GM19455 (cell line): Measurements from ENCODE around the gene ANKRD22.

Experiments used
- ATAC-seq: cut with Tn5 transposase; IDR thresholded peaks from one replicate; pipeline ENCODE4 v1.9.1; 2021; ENCODE audit not compliant: unreplicated experiment

Gene ANKRD22

DNA sequence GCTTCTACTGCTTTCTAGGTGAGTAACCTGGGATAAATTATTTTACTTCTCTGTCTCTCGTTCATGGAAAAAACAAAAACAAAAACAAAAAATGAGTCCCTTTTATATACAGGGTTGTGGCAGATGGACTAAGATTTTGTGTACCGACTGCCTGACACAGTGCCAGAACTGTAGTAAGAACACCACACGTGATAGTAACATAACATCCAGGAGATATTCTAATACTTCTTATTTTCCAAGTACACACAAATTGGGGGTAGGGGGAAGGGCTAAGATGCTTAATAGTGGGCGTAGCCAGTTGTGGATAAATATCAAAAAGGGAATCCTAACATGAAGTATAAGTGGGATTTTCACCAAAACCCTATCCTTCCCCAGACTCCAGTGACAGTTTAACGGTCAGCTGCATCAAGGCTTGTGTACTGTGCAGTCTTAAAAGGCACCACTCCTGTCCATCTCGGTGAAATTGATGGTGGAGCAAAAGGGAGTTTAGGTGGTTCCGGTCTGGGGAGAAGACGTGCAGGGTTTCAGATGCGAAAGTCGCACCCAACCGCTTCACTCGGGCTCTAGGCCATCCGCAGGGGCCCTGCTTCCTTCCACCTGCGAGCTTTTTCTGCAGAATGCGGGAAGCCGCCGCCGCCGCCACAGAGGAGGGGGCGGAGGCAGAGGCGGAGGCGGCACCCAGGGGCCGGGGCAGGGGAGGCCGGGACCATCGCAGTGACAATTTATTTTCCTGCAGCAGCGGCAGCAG is 28.1 kb upstream of the ANKRD22 start, which contains the start of gene STAMBPL1:
Gene STAMBPL1, plus strand, starts transcription at position 712 of the 748 bp plus-strand sequence. CDS start 21,464 bp downstream, outside the sequence.
- peak; percentile 55 for ATAC-seq

DNA sequence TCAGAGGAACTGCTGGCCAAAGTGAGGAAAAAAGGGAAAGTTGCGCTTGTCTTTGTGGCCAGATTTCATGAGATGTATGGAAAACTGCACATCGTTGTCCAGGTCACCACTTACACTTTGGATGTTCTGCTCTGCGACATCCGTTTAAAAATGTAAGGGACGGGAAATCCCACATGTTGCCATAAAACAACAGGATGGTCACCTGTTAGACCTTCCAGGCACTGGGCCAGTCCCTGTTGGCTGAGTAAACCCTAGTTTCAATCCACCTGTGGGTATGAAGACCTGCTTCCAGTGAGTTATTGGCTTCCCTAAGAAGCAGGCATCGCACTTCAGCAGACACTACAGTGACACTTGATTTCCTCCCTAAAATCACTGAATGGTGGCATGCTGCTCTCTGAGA is 25.7 kb upstream of the ANKRD22 start:
- no peak for ATAC-seq

DNA sequence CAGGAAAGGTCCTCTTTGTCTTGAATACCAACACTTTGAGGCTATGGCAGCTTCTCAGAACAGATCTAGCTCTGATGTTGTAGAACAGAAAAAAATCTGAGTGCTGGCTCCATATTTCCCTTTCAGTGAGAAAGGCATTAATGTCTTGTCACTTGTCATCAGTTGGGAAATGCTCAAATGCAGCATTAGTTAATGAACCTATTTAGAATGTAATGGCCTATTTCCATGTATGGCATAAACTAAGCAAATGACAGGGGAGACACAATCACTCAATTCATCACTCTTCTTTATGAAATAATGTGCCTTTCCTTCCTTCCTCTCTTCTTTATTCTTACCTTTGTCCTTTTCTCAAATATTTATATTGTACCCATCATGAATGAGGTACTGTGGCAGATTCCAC is 23.4 kb upstream of the ANKRD22 start:
- no peak for ATAC-seq

DNA sequence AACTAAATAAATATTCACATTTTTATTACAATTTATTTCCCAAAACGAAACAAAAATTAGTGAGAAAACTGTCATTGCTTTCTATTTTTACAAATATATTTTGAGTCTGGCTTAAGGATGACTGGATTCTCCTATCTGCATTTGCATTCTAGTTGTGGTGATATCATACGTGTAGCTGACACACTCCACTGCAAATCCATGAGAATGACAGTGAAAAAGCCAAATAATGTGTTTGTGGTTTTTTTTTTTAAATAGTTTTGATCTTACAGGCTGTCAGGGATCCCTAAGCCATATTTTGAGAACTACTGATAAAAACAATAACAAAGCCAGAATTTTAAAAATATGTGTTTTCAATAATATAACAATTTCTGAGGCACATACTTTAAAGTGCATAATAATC is 22.6 kb upstream of the ANKRD22 start:
- ATAC-seq: no peak

DNA sequence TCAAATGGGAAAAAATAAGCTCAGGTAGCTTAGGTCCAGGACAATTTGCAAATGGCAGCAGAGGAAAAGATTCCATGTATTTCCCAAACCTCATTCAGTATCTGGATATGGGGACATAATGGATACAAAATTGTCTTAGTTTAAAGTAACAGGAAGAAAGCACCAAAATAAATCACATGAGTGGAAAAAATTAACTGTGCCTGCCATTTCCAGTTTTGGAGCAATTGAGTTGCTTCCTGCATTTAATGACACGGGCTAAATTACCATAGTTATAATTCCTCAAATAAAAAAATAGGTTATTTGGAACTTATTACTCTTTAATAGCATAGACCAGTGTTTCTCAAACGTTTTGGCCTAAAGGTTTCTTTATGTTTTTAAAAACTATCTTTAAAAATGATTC is 22.1 kb upstream of the ANKRD22 start:
- no peak for ATAC-seq

DNA sequence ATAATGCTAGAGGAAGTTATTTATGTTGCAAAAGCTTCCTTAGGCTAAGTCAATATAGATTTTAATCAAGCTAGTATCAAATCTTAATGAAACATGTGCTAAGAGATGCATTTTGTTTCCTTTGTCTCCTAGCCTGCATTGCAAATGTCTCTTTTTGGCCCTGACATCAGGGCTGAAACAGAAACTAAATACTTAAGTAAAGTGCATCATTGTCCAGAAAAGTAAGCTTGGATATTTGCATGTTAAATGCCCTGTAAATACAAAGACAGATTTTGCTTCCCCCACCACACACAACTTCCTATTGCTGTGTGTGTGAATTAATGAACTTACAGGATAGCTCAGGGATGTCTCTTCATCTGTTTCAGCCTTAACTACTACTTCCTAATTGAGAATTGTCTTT is 18.4 kb upstream of the ANKRD22 start:
- ATAC-seq: no peak

DNA sequence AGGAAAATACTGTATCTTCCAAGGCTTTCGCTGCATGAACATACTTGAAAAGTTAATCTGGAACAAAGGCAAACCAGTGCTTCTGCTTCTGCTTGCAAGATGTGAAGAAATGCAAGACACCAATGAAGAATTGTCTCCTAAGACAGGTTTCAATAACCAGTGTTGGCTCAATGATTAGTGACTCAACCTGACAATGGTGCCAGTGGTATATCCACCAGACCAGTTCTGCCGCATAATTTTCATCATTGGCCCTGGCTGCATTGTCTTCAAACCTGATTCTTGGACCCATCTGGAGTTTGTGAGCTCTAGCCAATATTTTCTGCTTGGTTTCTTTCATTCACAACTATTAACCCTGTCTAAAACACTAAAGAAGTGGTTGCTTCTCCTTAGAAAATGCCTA is 14.8 kb upstream of the ANKRD22 start:
- ATAC-seq: no peak

DNA sequence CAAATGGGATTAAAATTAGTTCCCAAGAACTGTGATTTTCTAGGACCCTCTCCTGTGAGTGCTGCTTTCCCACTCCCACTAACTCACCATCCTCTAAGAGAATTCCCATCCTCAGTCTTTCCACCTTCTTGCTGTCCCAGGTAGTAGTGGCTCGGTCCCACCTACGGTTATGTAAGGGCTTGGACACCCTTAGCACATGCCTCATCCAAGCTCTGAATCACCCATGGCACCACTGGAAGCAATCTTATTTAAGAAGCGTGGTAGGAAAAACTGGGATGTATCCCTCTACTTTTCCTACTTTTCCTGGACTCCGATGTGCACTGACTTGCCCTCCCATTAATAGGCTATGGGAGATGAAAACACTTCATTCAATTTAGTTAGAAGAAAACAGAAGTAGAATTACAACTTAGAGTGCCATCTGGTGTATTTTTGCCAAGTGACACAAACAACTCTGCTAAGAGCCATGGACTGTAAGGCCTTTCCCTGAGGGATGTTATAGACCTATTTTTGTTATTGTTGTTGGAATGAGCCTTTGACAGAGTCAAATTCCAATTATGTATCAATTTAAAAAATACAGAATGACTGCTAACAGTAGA is 13.7 kb upstream of the ANKRD22 start:
- ATAC-seq: no peak

DNA sequence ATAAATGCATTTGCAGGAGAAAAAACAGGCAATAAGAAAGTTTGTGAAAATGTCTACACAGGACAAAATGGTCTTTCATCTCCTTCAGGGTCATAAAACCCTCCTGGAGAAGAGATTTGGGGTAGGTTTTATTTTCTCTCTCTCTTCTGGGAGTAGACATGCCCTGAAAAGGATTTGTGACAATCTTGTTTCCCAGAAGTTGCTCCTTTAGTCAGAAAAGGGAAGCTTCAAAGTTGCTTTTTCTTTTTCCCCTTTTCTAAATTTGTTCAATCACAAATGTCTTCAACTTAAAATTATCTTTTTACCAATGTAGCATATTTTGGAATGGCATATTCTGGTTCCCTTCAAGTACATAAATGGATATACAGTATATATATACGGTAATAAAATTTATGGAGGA is 9.4 kb upstream of the ANKRD22 start:
- no peak for ATAC-seq

DNA sequence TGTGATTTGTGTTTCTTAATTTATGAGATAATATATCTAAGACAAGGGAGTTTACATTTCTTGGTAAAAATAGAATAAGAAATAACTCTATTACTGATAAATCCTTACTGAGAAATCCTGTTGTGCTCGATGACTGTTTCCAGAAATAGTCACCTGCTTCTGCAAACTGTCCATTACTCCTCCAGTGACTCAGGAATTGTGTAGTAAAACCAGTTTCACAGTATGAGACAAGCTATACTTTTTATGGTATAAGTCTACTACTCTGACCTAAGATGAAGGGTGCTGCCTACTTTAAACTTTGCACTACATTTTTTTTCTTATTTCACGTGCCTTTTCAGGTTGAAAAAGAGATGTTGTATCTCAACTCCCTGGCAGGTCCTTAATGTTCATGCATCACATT is 6.8 kb upstream of the ANKRD22 start:
- ATAC-seq: no peak

DNA sequence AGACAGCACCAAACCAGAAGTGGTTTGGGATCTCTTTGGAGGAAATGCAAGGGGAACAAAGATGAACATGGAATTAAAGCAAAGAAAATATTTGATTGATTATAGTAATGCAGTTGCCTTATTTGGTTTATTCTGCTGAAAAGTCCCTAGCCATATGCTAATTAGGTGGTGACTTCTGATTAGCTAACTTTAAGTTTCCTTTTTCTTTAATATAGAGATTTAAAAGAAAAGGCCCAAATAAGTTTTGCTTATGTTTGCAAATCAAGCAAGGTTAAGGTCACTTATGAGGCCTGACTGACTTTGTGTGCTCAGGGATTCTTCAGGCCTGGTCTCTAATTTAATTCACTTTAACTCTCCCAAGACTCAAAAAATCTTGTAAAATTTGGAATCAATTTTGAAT is 6.2 kb upstream of the ANKRD22 start:
- ATAC-seq: no peak

DNA sequence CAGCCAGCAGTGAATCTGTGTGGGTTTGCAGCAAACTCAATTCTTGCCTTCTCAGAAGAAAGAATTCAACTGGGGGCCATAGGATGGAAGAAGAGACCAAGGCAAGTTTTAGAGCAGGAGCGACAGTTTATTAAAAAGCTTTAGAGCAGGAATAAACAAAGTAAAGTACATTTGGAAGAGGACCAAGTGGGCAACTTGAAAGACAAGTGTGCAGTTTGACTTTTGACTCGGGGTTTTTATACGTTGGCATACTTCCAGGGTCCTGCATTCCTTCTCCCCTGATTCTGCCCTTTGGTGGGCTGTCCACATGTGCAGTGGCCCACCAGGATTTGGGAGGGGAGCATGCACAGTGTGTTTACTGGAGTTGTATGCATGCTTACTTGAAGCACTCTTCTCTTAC is 3.0 kb upstream of the ANKRD22 start:
- no peak for ATAC-seq

DNA sequence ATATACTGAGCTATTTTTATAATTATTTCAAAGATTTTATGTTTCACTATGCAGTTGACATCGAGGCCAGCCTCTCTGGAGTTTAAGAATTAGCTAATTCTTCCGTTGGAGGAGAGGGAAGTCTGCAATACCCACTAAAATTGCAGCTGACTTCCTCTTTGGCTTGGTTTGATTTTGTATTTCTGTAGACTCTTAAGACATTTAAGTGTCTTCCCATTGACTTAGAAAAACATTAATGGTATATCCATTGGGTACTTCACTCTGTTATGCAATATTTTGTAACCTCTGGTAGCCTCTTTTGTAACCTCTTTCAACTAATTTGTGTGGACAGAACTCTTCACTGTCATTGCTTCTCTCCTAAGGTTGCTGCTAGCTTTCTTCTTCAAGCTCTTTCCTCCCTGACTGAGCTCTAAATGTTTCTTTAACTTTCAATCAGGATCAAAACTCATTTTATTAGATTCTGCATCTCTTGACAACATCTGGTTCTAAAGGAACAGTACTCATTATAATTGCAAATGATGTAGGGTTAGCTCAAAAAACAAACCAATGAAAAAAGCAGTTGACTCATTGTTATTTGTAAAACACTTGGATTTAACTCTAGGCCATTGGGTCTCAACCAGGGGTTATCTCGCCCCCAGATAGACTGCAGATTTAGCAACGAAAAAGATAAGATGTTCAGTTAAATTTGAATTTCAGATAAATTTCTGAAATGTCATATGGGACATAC is 1.7 kb upstream of the ANKRD22 start:
- ATAC-seq: no peak

DNA sequence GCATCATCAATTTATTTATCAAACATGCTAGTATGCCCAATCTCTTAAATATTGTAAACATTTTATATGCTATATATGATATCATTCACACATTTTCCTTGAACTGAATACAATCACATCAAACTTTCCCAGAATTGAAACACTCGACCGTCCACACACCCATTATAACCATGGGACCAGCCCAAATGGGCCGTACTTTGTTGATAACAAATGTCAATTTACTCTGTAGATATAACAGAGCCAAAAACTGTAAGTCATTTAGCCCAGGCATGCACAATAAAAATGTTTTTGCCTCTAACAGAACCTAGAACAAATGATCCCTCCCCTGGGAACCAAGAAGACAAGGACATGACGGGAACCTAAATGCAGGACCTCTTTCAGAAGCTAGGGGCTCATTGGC is 683 bp upstream of the ANKRD22 start:
- ATAC-seq: no peak

DNA sequence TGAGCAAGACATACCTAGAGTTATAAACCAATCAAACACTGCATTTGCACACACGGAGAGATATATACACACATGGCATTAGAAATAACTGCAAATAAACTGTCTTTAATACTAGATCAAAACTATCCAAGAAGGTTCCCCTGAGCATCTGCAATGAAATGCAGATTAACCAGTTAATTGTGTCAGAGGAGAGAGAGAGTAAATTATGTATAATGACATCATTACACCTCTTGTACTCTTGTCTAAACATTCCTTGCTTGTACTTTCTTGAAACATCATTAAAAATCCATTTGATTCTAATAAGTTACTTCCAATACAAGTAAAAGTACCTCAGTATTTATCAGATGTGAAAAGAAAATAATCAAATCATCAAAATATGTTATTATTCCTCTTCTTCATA is 932 bp downstream of the ANKRD22 start:
- ATAC-seq: no peak

DNA sequence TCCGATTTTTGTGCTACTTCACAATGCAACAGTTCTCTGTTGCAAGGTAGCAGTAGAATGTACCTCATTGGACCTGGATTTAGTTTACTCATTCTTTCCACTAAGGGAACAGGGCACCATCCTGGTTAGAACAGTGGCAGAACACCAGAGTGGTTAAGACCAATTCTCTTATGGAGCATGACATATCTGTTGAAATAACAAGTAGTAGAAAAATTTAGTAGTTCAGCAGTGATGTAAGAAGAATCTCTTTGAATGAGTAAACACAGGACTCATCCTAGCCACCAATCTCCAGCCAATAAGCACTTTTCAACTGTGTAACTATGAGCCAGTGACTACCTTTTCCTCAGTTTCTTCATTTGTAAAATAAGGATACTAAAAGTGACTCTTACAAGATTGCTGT is 2.4 kb downstream of the ANKRD22 start:
- ATAC-seq: no peak

DNA sequence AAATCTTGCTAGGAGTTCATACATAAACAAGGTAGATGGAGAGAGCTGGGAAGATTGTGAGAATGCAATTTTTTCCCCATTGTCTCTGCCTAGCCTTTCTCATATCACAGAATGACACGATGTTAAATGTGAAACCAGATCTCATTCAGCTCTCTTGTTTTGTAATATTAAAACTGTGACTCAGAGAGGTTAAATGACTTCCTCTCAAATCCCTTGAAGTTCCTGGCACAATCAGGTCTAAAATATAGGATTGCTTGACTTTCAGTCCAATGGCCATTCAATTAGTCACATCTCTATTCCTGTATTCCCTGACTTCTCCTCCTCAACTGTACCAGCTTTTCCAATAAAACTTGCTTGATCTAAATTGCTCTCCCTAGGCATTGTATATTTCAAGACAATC is 3.1 kb downstream of the ANKRD22 start:
- ATAC-seq: no peak

DNA sequence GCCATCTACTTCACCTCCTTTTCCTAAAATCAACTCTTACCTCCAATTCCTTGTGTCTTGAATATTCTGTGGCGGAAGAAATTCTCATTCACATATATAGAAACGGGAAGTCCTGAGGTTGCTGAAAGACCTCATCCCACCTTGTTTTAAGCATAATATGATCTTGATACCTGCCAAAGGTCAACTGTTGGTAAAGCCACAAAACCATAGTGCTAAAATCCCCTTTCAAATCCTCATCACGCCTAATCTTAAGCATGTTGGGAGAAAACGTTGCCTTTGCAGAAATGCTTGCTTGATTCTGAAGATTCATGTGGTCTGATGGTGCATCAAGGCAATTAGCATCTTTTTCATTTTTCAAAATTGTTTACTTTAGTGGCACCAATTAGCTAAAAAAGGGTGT is 8.5 kb downstream of the ANKRD22 start:
- ATAC-seq: no peak

DNA sequence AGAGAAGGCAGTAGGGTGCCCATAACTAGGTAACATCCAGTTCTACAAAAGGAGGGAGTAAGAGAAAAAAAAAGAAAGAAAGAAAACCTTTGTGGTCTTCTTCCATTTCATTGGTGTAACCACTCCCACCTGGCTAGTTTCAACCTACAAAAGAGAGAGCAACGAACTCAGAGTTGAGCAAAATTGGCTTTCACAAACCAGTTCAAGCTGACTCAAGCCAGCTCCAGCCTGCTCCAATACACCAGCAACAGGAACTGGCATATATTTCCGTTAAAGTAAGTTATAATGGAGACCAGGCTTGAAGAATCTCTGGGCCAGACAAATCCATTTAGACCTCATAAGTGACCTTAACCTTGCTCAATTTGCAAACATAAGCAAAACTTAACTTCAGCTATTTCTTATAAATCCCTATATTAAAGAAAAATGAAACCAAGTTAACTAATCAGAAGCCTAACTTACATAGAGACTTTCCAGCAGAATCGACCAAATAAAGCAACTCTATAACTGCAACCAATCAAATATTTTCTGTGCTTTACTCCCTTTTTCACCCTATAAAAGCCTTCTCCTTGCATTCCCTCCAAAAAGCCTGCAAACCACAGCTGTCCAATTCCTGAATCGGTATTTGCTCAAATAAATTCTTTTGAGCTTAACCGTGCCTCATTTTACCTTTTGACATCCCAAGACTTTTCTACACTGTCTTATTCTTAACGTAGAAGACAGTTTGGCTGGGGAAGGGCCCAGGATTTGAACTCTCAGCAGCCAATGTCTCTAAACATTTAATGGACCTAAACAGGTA is 10.1 kb downstream of the ANKRD22 start:
- no peak for ATAC-seq

DNA sequence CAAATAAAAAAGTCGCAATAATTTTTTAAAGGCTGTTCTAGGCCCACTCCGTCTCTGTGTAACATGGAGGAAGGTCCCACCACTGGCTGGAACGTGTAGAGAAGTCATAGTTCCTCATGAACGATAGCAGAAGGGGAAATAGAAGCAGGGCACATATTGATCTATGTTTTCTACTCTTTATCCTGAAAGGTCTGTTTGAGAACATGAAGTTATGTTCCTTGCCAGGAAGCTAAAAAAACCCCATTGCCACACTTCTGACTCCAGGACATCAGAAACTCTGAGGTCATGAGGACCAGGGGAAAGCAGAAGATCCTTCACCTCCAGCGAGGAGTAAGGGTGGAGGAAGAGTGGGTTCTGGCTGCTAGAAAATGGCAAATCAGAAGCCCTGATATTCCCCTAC is 10.8 kb downstream of the ANKRD22 start:
- ATAC-seq: no peak

DNA sequence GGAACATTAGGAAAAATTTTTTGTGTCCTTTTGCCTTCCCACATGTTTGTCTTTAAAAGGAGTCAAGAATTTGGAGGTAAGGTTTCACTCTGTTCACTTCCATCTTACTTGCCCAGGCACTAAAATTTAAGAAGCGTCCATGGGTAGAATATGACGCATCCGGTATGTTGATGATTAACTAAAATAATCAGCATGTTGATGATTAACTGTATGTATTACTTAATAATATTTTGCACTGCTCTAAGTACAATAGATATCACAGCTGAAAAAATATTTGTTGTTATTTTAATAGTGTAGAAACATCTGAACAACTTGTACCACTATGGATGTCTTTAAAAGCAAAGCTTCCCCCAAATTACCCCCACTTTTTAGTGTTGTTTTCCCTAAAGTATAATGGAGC is 11.5 kb downstream of the ANKRD22 start:
- no peak for ATAC-seq
